ENCODE results near the gene SLC6A16. TPM values are rescaled to one million over a fixed set of nuclear protein-coding genes. Genes with fewer than 3 reads are reported as not detected.

SLC6A16 gene
- total and polyA plus RNA-seq, 2 of the 8 experiments (the other 6 are each of a cell fraction or from before 2014, with no cell fraction given) = 1.1 to 1.5 TPM

DNA sequence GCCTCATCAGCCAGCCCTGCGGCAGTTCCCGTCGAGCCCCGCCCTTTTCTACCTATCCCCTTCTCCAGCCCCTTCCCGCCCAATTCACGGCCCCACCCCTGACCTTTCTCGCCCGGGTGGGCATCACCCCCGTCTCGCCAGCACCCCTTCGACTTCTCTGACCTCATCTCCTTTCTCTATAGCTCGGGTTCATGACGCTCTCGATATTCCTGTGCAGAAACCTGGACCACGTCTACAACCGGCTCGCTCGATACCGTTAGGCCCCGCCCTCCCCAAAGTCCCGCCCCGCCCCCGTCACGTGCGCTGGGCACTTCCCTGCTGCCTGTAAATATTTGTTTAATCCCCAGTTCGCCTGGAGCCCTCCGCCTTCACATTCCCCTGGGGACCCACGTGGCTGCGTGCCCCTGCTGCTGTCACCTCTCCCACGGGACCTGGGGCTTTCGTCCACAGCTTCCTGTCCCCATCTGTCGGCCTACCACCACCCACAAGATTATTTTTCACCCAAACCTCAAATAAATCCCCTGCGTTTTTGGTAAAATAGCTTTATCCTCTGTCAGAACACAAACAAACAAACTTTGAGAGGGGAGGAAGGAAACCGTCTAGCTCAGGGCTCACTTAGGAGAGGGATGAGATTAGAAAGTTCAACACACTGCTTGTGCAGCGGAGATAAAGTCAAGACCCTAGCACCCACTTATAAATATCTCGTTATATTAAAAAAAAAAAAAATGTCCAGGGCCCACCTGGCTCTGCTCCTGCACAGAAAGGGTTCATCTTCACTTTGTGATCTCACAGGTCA, 15.3 kb upstream of the SLC6A16 start (continued):
- no peak for TF ChIP-seq JUND (IDR thresholded peaks at IDR 0.05; ENCODE audit: low read length)

Data from H1 (cell line).